GM19025 (cell line): ENCODE data around the gene SLC45A3.
A peak's percentile ranks its signal among the peaks of the same experiment; 100 is the strongest.

ENCODE experiments used
- ATAC-seq: cut with Tn5 transposase; IDR thresholded peaks from one replicate; pipeline ENCODE4 v1.9.1; 2021; ENCODE audit warnings: mild to moderate bottlenecking, low read depth, moderate library complexity; ENCODE audit not compliant: unreplicated experiment

Gene SLC45A3

DNA sequence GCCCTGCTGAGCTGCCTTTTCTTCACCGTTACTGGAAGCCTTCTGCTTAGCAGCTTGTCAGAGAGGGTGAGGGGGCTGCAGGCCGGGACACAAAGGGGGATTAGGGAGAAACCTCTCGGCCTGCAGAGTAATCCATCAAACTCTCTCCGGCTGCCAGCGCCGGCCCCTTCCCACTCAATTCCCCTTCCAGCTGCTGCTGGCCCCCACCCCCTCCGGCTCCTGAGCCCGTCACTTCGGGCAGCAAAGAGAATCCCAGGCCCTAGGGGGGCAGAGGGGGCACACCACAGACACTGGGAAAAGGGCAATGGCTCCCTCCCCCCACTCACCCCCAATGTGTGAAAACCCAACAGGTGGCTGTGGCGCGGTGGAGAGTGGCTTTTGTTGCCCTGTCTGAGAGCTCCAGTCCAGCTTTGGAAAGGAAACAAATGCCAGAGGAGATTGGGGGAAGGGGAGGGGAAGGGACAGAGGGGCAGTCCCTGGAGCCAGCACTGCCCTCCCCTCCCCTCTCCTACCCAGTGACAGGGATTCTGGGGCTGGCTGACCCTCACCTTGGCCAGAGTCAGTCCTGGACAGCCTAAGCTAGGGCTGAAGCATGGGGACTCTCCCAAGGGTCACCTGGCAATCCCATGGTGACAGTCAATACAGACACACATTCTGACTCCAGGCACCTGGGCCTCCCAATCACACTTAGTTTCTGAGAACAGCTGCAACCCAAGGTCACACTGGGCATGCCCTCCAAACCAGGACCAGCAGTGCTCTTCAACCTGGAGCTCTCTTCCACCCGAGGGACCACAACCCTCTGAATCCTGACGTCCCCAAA is 9.5 kb downstream of the SLC45A3 start:
- ATAC-seq: no peak

DNA sequence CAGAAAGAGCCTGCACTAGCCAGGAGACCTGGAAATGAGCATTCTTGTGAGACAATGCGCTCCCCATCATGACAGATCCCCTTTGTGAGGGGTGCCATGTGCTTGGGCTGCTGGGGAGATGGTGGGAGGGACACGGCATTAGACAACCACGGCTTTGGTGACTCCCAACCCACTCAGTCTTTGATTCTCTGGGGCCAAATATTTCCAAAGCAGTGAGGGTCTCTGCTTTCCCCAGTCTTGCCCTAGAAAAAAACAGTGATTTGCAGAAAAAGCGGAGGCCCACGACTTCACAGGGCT is 10.2 kb downstream of the SLC45A3 start:
- ATAC-seq: no peak

DNA sequence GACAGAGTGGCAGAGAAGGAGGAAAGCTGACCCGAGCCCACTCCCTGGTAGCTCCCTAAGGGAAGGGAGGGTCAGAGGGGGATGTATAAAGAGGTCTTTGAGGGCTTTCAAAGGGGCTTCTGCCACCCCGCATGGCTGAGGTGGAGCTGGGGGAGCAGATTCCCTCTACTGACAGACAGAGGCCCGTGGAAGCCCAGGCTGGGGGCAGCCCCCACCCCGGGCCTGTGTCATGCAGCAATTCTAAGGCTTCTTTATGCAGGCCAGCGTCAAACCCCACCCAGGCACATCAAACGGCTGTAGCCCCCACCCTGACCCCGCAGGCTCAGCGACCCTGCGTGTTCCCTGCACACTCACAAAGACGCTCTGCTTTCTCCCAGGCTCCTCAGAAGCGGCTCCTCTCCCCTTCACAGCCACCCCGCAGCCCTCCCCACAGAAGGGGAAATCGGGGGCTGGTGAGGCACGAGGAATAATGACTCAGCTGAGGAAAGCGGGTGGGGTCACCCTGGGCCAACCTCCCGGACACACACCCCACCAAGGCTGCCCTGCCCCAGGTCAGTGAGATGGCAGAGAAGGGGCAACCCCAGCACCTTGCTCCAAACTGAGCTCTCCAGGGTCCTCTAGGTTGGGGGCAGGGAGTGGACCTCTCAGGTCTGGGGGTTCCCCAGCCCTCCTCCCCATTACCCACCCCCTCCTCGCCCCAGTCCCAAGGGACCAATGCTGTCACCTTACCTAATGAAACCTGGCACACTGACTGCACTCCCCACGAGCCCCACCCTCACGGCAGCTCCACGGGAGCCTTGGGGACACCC is 10.8 kb downstream of the SLC45A3 start:
- peak; percentile 35 for ATAC-seq

DNA sequence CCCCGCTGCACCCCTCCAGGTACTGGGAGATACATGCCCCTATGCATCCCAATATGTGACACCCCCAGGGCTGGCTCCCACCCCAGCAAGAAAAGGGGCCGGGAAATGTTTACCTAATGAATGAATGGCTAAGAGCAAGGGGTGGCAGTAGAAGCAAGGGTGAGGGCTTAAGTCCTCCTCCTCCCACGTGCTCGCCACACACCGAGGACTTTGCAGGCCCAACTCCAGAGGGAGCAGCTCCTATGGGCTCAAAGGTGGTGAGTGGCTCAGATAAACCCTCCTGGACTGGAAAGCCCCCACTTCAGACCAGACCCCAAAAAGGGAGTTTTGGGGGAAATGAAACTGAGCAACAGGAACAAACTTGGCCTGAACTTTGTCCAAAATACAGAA is 11.4 kb downstream of the SLC45A3 start:
- ATAC-seq: peak; percentile 25

DNA sequence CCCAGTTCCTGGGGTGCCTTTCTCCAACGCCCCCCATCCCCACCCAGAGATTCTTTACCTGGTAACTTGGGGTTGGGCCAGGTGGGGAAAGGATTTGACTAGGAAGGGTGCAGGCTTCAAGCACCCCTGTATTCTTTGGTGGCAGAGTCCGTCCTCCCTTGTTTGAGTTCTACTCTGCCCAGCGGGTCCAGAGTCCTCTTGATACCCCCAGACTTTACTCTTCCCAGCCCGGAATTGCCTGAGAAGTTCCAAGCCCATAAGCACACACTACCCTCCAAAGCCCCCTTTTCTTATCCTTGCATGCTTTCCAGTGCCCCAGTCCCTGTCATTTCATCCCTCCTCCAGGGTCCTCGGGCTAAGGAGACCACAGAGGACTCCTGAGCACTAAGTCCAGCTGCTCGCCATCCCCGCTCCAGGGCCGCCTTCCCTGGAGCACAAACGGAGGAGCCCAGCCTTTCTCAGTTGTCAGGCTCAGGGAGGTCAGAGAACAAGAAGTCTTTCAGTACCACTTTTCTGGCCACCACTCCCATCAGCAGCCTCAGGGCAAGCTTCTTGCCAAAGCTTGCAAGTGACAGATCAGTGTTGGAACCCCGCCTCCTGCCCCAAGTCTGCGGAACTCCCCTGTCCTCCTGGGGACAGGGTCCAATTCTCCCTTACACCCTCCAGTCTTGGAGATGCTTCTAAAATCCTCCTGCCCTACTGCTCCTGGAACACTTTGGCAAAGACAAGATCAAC is 12.2 kb downstream of the SLC45A3 start:
- ATAC-seq: no peak

GRCh38 chr1:205666372-205667166 is 13.7 kb downstream of the SLC45A3 start:
- no peak for ATAC-seq

GRCh38 chr1:205665201-205666045 is 14.9 kb downstream of the SLC45A3 start:
- no peak for ATAC-seq

DNA sequence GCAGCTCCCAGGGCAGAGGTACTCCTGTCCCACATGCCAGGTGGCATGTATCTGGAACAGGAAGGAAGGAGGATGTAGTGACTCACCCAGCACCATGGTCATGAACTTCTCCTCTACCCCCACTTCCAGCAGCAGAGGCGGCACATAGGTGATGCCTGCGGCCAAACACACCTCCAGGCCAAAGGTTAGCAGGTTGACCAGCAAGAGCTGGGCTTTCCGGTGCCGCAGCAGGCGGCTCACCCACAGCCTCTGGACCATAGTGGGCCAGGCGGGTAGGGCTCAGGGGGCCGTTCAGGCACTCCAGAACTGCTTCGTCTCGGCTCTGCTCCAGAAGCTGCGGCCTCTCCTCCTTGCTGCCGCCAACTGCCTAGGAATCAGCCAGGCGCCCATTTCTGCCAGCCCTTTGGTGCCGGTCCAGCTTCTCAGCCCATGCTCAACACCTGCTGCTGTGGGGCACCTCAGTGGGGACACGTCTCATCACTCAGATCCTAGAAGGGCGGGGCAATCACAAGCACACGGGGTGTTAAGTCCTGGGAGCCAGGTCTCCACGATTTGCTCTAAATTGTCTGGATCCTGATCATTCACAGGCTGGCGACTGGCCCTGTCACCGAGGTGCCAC is 15.8 kb downstream of the SLC45A3 start:
- ATAC-seq: no peak

- no peak for ATAC-seq
These were observed 16.9 kb downstream of the SLC45A3 start for GRCh38 chr1:205663286-205663936.

DNA sequence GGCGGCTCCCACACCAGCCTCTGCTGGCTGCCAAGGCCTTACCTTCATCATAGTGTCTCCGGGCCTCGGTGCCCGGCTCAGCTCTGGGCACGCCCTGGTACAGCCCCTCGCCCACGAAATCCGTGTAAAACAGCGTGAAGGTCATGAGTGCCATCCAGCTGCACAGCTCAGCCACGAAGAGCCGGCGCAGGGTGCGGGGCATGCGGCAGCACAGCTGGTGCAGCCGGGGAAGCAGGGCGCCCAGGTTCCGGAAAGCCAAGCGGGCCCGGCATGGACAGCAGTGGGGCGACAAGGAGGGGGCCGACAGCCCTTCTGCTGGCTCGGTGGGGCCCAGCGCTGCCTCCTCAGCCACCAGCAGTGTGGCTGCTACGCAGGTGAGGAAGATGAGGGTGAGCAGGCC is 17.5 kb downstream of the SLC45A3 start:
- ATAC-seq: no peak

DNA sequence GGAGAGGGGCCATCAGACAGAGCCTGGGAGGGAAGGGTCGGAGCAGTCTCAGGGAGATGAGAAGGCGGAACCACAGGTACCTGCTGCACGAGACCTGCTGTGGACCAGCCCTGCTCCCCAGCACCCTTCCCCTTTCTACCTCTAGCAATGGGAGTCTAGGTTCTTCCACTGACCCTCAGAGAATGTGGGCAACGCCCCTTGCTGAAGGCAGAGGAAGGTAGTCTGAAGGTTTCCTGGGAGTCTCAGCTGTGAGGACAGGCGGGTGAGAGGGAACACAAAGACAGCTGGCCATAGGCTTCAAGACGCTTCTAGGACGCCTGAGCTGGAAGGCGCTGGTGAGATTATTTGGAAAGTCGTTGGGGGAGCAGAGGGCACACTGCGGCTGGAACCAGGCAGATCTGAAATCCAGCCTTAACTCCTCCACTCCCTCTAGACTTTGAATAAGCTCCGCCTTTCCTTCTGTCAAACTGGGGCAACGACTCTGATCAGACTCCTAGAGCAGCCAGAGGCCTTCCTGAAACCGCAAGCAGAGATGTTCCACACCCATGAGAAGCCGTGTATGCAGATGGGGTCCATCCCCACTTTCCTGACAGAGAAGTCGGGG is 18.1 kb downstream of the SLC45A3 start:
- no peak for ATAC-seq

GRCh38 chr1:205661429-205662134 is 18.7 kb downstream of the SLC45A3 start:
- no peak for ATAC-seq

DNA sequence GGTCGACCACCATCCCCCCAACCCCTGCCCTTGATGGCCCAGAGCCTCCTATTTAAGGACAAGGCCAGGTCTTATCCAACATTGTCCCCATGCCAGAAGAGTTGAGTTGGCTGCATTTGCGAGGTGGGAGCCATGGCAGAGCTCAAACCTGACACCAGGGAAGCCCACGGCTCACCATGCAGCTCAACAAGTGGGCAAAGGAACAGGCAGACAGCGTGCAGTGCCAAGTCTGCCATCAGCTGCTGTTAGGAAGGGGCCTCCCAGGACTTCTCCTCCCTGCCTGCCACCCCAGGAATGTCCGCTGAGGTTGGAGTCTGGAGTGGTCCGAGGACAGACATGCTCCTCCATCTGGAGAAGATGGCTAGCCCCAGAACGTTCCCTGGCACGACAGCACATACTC is 19.9 kb downstream of the SLC45A3 start:
- ATAC-seq: no peak

GRCh38 chr1:205658943-205659581 is 21.2 kb downstream of the SLC45A3 start:
- peak; percentile 85 for ATAC-seq

DNA sequence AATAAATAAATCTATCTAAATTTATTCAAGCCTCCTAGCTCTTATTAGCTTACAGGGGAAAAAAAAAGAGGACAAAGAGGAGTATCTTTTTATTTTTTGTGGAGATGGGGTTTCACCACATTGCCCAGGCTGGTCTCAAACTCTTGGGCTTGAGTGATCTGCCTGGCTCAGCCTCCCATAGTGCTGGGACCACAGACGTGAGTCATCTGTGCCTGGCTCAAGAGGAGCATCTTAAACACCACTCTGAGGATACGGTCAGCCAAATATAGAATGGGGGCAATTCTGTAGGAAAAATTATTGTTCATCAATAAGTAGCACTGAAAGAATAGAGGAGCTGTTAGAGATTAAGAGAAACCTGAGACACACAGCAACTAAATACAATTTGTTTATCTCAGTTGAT is 24.1 kb downstream of the SLC45A3 start:
- ATAC-seq: no peak

DNA sequence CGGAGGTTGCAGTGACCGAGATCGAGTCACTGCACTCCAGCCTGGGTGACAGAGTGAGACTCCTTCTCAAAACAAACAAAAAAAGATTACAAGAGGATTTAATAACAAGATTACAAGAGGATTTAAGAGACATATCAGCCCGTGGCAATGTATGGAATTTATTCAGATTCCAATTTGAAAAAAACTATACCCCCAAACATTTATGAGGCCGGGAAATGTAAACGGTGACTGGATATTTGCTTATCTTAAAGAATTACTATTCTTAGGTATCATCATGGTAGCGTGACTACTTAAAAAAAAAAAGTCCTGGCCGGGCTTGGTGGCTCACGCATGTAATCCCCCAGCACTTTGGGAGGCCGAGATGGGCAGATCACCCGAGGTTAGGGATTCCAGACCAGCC is 27.3 kb downstream of the SLC45A3 start:
- no peak for ATAC-seq

GRCh38 chr1:205650241-205650640 is 30.1 kb downstream of the SLC45A3 start:
- no peak for ATAC-seq
